ENCODE data around the gene TXNRD1. TPM values are rescaled to one million over a fixed set of nuclear protein-coding genes. Genes with fewer than 3 reads are reported as not detected.
A peak's percentile ranks its signal among the peaks of the same experiment; 100 is the strongest.

TXNRD1 gene
- total and polyA plus RNA-seq, 5 donors from 2014 or later: 26.5 to 47.7 (median 34.2) TPM

GRCh38 chr12:104339663-104340062 is 124.1 kb downstream of the TXNRD1 start:
- Histone ChIP-seq H3K27ac (ENCODE audit: insufficient read depth, low read length, poor library complexity, severe bottlenecking) (no peak overlapping the region), H3K4me3 (ENCODE audit: low read depth, low read length) (no peak overlapping the region), H3K27me3 (ENCODE audit: control insufficient read depth, insufficient read depth, low read length) (no peaks in the 10 kb centered on the region), H3K36me3 (ENCODE audit: control insufficient read depth, insufficient read depth, low read length) (peaks cover 58% of the 10 kb centered on the region), H3K9me3 (ENCODE audit: control insufficient read depth in 2 of 2, low read length in 2 of 2) (no peaks in the 10 kb centered on the region), H3K4me1 (ENCODE audit: control insufficient read depth, insufficient read depth, low read length, poor library complexity, severe bottlenecking) (no peaks in the 10 kb centered on the region)
- no peak overlapping the region for H3K4me3 Mint-ChIP-seq
- peaks cover 0 to 3% (median 0%) of the 10 kb centered on the region in 4 donors for H3K4me1 Mint-ChIP-seq
- H3K27ac Mint-ChIP-seq: no peak overlapping the region
- peaks cover 45% of the 10 kb centered on the region for H3K36me3 Mint-ChIP-seq
- ATAC-seq (ENCODE audit: low read depth in 2 of 2) (no peak), DNase-seq (no peak)
- no peaks in the 10 kb centered on the region for H3K9me3 Mint-ChIP-seq
- H3K27me3 Mint-ChIP-seq: no peaks in the 10 kb centered on the region

- Mint-ChIP-seq H3K27ac (no peak overlapping the region), H3K36me3 (peaks cover 41% of the 10 kb centered on the region), H3K9me3 (no peaks in the 10 kb centered on the region), H3K4me1 (peaks cover 0 to 3% (median 0%) of the 10 kb centered on the region in 4 donors), H3K4me3 (no peak overlapping the region), H3K27me3 (no peaks in the 10 kb centered on the region)
- DNase-seq (no peak), ATAC-seq (ENCODE audit: low read depth in 2 of 2) (no peak)
- Histone ChIP-seq H3K4me1 (ENCODE audit: control insufficient read depth, insufficient read depth, low read length, poor library complexity, severe bottlenecking) (no peaks in the 10 kb centered on the region), H3K4me3 (ENCODE audit: low read depth, low read length) (no peak overlapping the region), H3K9me3 (ENCODE audit: control insufficient read depth in 2 of 2, low read length in 2 of 2) (no peaks in the 10 kb centered on the region), H3K27me3 (ENCODE audit: control insufficient read depth, insufficient read depth, low read length) (no peaks in the 10 kb centered on the region), H3K27ac (ENCODE audit: insufficient read depth, low read length, poor library complexity, severe bottlenecking) (no peak overlapping the region), H3K36me3 (ENCODE audit: control insufficient read depth, insufficient read depth, low read length) (peaks cover 55% of the 10 kb centered on the region)
Observed at GRCh38 chr12:104340177-104340576, 124.6 kb downstream of the TXNRD1 start.

GRCh38 chr12:104340925-104341611 is 125.5 kb downstream of the TXNRD1 start:
- H3K9me3 ChIP-seq (ENCODE audit: control insufficient read depth in 2 of 2, low read length in 2 of 2): no peaks in the 10 kb centered on the region
- no peak overlapping the region for H3K4me3 ChIP-seq (ENCODE audit: low read depth, low read length)
- H3K27me3 ChIP-seq (ENCODE audit: control insufficient read depth, insufficient read depth, low read length): no peaks in the 10 kb centered on the region
- peaks cover 56% of the 10 kb centered on the region for H3K36me3 ChIP-seq (ENCODE audit: control insufficient read depth, insufficient read depth, low read length)
- no peak overlapping the region for H3K4me3 Mint-ChIP-seq
- DNase-seq (no peak), ATAC-seq (ENCODE audit: low read depth in 2 of 2) (no peak)
- H3K27me3 Mint-ChIP-seq: no peaks in the 10 kb centered on the region
- H3K27ac ChIP-seq (ENCODE audit: insufficient read depth, low read length, poor library complexity, severe bottlenecking): no peak overlapping the region
- peaks cover 0 to 3% (median 0%) of the 10 kb centered on the region in 4 donors for H3K4me1 Mint-ChIP-seq
- H3K9me3 Mint-ChIP-seq: no peaks in the 10 kb centered on the region
- H3K36me3 Mint-ChIP-seq: peaks cover 41% of the 10 kb centered on the region
- peak overlapping the region in 1 of 3 donors; percentile 15 for H3K27ac Mint-ChIP-seq
- H3K4me1 ChIP-seq (ENCODE audit: control insufficient read depth, insufficient read depth, low read length, poor library complexity, severe bottlenecking): no peaks in the 10 kb centered on the region

- Mint-ChIP-seq H3K36me3 (peaks cover 36% of the 10 kb centered on the region), H3K4me3 (no peak overlapping the region), H3K4me1 (peaks cover 0 to 3% (median 0%) of the 10 kb centered on the region in 4 donors), H3K27ac (no peak overlapping the region), H3K9me3 (no peaks in the 10 kb centered on the region), H3K27me3 (no peaks in the 10 kb centered on the region)
- Histone ChIP-seq H3K36me3 (ENCODE audit: control insufficient read depth, insufficient read depth, low read length) (peaks cover 47% of the 10 kb centered on the region), H3K27ac (ENCODE audit: insufficient read depth, low read length, poor library complexity, severe bottlenecking) (no peak overlapping the region), H3K4me3 (ENCODE audit: low read depth, low read length) (no peak overlapping the region), H3K4me1 (ENCODE audit: control insufficient read depth, insufficient read depth, low read length, poor library complexity, severe bottlenecking) (no peaks in the 10 kb centered on the region), H3K9me3 (ENCODE audit: control insufficient read depth in 2 of 2, low read length in 2 of 2) (no peaks in the 10 kb centered on the region), H3K27me3 (ENCODE audit: control insufficient read depth, insufficient read depth, low read length) (no peaks in the 10 kb centered on the region)
- DNase-seq: no peak
- no peak for ATAC-seq (ENCODE audit: low read depth in 2 of 2)
Observed at GRCh38 chr12:104342147-104342546, 126.6 kb downstream of the TXNRD1 start.

- H3K36me3 ChIP-seq (ENCODE audit: control insufficient read depth, insufficient read depth, low read length): peaks cover 50% of the 10 kb centered on the region
- no peak for ATAC-seq (ENCODE audit: low read depth in 2 of 2)
- Mint-ChIP-seq H3K36me3 (peaks cover 37% of the 10 kb centered on the region), H3K9me3 (no peaks in the 10 kb centered on the region), H3K27ac (no peak overlapping the region), H3K4me3 (no peak overlapping the region), H3K4me1 (peaks cover 0 to 3% (median 0%) of the 10 kb centered on the region in 4 donors), H3K27me3 (no peaks in the 10 kb centered on the region)
- no peak overlapping the region for H3K4me3 ChIP-seq (ENCODE audit: low read depth, low read length)
- no peaks in the 10 kb centered on the region for H3K9me3 ChIP-seq (ENCODE audit: control insufficient read depth in 2 of 2, low read length in 2 of 2)
- H3K27ac ChIP-seq (ENCODE audit: insufficient read depth, low read length, poor library complexity, severe bottlenecking): no peak overlapping the region
- no peak for DNase-seq
- H3K4me1 ChIP-seq (ENCODE audit: control insufficient read depth, insufficient read depth, low read length, poor library complexity, severe bottlenecking): no peaks in the 10 kb centered on the region
- H3K27me3 ChIP-seq (ENCODE audit: control insufficient read depth, insufficient read depth, low read length): no peaks in the 10 kb centered on the region
Observed at GRCh38 chr12:104342635-104343249, 127.2 kb downstream of the TXNRD1 start.

GRCh38 chr12:104344682-104345081 is 129.1 kb downstream of the TXNRD1 start:
- ATAC-seq (ENCODE audit: low read depth in 2 of 2) (no peak), DNase-seq (no peak)
- Histone ChIP-seq H3K36me3 (ENCODE audit: control insufficient read depth, insufficient read depth, low read length) (peaks cover 53% of the 10 kb centered on the region), H3K9me3 (ENCODE audit: control insufficient read depth in 2 of 2, low read length in 2 of 2) (no peaks in the 10 kb centered on the region), H3K4me3 (ENCODE audit: low read depth, low read length) (no peak overlapping the region), H3K27ac (ENCODE audit: insufficient read depth, low read length, poor library complexity, severe bottlenecking) (no peak overlapping the region), H3K4me1 (ENCODE audit: control insufficient read depth, insufficient read depth, low read length, poor library complexity, severe bottlenecking) (no peaks in the 10 kb centered on the region), H3K27me3 (ENCODE audit: control insufficient read depth, insufficient read depth, low read length) (no peaks in the 10 kb centered on the region)
- no peaks in the 10 kb centered on the region for H3K27me3 Mint-ChIP-seq
- peaks cover 0 to 3% (median 0%) of the 10 kb centered on the region in 4 donors for H3K4me1 Mint-ChIP-seq
- H3K4me3 Mint-ChIP-seq: no peak overlapping the region
- H3K9me3 Mint-ChIP-seq: no peaks in the 10 kb centered on the region
- H3K27ac Mint-ChIP-seq: peak overlapping the region in 1 of 3 donors; percentile 19
- H3K36me3 Mint-ChIP-seq: peaks cover 36% of the 10 kb centered on the region

- Mint-ChIP-seq H3K36me3 (peaks cover 28% of the 10 kb centered on the region), H3K27me3 (no peaks in the 10 kb centered on the region), H3K4me3 (no peak overlapping the region), H3K9me3 (no peaks in the 10 kb centered on the region), H3K4me1 (peaks cover 0 to 3% (median 0%) of the 10 kb centered on the region in 4 donors), H3K27ac (no peak overlapping the region)
- Histone ChIP-seq H3K27ac (ENCODE audit: insufficient read depth, low read length, poor library complexity, severe bottlenecking) (no peak overlapping the region), H3K36me3 (ENCODE audit: control insufficient read depth, insufficient read depth, low read length) (peaks cover 46% of the 10 kb centered on the region), H3K4me3 (ENCODE audit: low read depth, low read length) (no peak overlapping the region), H3K27me3 (ENCODE audit: control insufficient read depth, insufficient read depth, low read length) (no peaks in the 10 kb centered on the region), H3K4me1 (ENCODE audit: control insufficient read depth, insufficient read depth, low read length, poor library complexity, severe bottlenecking) (no peaks in the 10 kb centered on the region), H3K9me3 (ENCODE audit: control insufficient read depth in 2 of 2, low read length in 2 of 2) (no peaks in the 10 kb centered on the region)
- no peak for ATAC-seq (ENCODE audit: low read depth in 2 of 2)
- no peak for DNase-seq
Observed at GRCh38 chr12:104345234-104346066, 129.9 kb downstream of the TXNRD1 start.

Data from CD4-positive, CD25-positive, alpha-beta regulatory T cell (primary cell).